BJ (cell line): ENCODE measurements around the gene SMIM31. TPM values are rescaled to one million over a fixed set of nuclear protein-coding genes. Genes with fewer than 3 reads are reported as not detected.

Experiments
- CTCF ChIA-PET: fragments of 350-600 bp; formaldehyde crosslinking; extraction: SDS; loops from one replicate; lab custom pipeline; 2021; ENCODE audit warnings: antibody characterized with exemption, inconsistent platforms; lab: Yijun Ruan, JAX
- POLR2A ChIA-PET: fragments of 300-600 bp; sonication (Branson Sonifier 250); formaldehyde crosslinking; extraction: SDS; loops from one replicate; lab custom pipeline; 2021; ENCODE audit warnings: antibody characterized with exemption; lab: Charles Lee
- DNase-seq: peaks from one replicate; pipeline ENCODE4 v3.0.0-alpha.2; 2011; ENCODE audit warnings: low read depth
- H3K27me3 ChIP-seq: 2 replicates; pipeline ENCODE4 v1.6.0; 2011; ENCODE audit warnings: low read length; ENCODE audit not compliant: control insufficient read depth, insufficient read depth
- H3K36me3 ChIP-seq: 2 replicates; pipeline ENCODE4 v1.5.1; 2011; ENCODE audit warnings: low read length; ENCODE audit not compliant: control insufficient read depth, insufficient read depth
- H3K4me3 ChIP-seq: 2 replicates; pipeline ENCODE4 v1.5.1; 2011; ENCODE audit warnings: low read depth, mild to moderate bottlenecking, control low read depth, low read length
- polyA plus RNA-seq: library from polyadenylated mRNA; depleted of rRNA; stranded (reverse); fragments of >200 nt; gene quantifications from 2 replicates; pipeline ENCODE4 v1.2.3, GENCODE V29; 2011
- TF ChIP-seq, protein P1 (sequence below): IDR thresholded peaks from 2 replicates; pipeline ENCODE4 v1.5.1; 2011; ENCODE audit warnings: low read depth, mild to moderate bottlenecking, control low read depth, inconsistent platforms, low read length, moderate library complexity; ENCODE audit not compliant: insufficient read depth

The SMIM31 gene
- polyA plus RNA-seq, 1 experiment: not detected

DNA sequence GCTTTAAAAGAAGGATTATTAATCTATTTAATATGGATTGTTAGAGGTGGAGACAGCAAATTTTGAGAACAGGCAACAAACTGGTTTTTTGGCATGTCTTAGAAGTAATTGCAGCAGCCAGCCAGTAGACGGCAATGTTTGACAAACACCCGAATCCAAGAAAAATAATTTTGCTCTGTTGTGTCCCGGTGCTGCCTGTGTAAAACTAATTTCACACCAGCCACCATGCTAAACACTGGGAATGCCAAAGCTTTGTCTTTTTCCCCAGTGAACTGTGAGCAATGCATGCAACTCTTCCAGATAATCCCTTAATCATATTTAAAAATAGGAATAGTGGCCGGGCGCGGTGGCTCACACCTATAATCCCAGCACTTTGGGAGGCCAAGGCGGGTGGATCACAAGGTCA lies 25.9 kb downstream of the SMIM31 start:
- Histone ChIP-seq H3K4me3 (no peak overlapping the region), H3K27me3 (no peaks in the 10 kb centered on the region), H3K36me3 (no peaks in the 10 kb centered on the region)
- CTCF ChIA-PET: interaction anchor here (1.1 to 4.1 kb wide), 5 partner anchors 10 to 317 kb away, joined by 3 to 27 read pairs (median 6); no protein-coding TSS in a partner anchor
- POLR2A ChIA-PET: no interaction called here
- no peak for DNase-seq
- TF ChIP-seq, protein P1, sequence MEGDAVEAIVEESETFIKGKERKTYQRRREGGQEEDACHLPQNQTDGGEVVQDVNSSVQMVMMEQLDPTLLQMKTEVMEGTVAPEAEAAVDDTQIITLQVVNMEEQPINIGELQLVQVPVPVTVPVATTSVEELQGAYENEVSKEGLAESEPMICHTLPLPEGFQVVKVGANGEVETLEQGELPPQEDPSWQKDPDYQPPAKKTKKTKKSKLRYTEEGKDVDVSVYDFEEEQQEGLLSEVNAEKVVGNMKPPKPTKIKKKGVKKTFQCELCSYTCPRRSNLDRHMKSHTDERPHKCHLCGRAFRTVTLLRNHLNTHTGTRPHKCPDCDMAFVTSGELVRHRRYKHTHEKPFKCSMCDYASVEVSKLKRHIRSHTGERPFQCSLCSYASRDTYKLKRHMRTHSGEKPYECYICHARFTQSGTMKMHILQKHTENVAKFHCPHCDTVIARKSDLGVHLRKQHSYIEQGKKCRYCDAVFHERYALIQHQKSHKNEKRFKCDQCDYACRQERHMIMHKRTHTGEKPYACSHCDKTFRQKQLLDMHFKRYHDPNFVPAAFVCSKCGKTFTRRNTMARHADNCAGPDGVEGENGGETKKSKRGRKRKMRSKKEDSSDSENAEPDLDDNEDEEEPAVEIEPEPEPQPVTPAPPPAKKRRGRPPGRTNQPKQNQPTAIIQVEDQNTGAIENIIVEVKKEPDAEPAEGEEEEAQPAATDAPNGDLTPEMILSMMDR: peak; percentile 86

DNA sequence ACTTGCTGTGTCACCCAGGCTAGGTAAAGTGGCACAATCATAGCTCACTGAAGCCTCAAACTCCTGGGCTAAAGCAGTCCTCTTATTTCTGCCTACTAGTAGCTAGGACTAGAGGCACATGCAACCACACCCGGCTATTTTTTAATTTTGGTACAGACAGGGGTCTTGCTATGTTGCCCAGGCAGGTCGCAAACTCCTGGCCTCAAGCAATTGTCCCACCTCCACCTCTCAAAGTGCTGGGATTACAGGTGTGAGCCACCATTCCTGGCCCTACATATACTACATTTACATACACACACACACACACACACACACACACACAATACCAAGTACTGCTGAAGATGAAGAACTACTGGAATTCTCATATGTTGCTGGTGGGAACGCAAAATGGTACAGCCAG lies 26.9 kb downstream of the SMIM31 start:
- Histone ChIP-seq H3K36me3 (no peaks in the 10 kb centered on the region), H3K4me3 (no peak overlapping the region), H3K27me3 (no peaks in the 10 kb centered on the region)
- ChIA-PET POLR2A (no interaction called here), CTCF (interaction anchor here (0.7 to 4.1 kb wide), 4 partner anchors 9 to 316 kb away, joined by 3 to 27 read pairs (median 4); no protein-coding TSS in a partner anchor)
- DNase-seq: no peak
- TF ChIP-seq, protein P1: no peak

DNA sequence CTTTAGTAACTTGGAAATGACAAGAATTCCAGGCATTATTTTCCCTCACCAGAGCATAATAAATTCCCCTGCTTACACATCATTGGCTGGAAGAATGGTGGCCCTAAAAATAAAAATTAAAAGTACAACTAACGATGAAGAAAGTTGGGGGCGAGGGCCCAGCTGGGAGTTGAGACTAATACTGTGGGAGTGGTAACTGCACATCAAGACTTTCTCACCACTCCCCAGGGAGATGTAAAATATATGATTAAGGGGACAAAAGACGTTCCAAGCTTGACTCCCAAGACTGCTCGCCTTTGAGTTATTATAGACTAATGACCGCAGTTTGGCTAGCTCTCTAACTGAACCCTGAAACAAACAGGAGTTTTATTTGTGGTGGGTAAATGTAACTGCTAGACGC lies 30.0 kb downstream of the SMIM31 start:
- Histone ChIP-seq H3K4me3 (no peak overlapping the region), H3K27me3 (no peaks in the 10 kb centered on the region), H3K36me3 (no peaks in the 10 kb centered on the region)
- ChIA-PET POLR2A (no interaction called here), CTCF (interaction anchor here (0.7 kb wide), 1 partner anchor 1451 kb away, joined by 4 read pairs; no protein-coding TSS in a partner anchor)
- no peak for DNase-seq
- TF ChIP-seq, protein P1: no peak

DNA sequence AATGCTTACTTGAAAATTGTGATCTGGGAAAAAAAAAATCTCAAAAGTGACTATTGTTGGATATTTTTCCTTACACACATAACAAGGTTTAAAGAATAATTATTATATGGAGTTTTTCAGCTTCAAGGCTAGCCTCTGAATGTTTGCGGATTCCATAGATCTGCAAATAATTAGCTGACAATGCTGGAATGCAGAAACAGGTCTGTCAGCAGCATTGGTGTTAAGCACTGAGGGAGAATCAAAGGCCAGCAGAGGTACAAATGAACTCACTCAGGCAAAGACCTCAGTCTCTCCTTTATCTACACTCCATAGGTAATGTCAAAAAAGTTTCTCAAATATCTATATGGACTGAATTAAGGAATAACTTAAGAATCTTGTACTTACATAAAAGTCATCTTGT lies 35.1 kb downstream of the SMIM31 start:
- no peak for DNase-seq
- CTCF ChIA-PET: no interaction called here
- Histone ChIP-seq H3K27me3 (no peaks in the 10 kb centered on the region), H3K4me3 (no peak overlapping the region), H3K36me3 (no peaks in the 10 kb centered on the region)
- TF ChIP-seq, protein P1: no peak
- POLR2A ChIA-PET: no interaction called here

DNA sequence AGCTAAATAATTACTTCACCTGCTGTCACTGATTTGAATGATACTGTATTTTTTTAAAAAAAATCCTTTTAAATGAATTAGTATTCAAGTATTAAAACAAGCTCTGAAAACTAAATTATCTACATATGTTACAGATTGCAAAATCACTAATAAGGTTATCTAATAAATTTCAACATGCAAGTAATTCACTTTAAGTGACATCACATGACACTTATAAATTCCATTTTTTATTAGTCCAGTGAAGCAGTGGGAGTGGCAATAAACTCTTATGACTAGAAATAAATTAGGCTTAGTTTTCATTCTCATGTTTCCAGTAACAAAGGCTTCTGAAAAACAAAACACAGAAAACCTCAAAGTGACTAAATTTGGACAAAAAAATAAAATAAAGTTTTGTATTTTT lies 36.3 kb downstream of the SMIM31 start:
- TF ChIP-seq, protein P1: no peak
- ChIA-PET POLR2A (no interaction called here), CTCF (interaction anchor here (1.0 to 1.2 kb wide), 3 partner anchors 9 to 12 kb away, joined by 3 read pairs; no protein-coding TSS in a partner anchor)
- H3K27me3 ChIP-seq: no peaks in the 10 kb centered on the region
- H3K4me3 ChIP-seq: no peak overlapping the region
- no peak for DNase-seq
- H3K36me3 ChIP-seq: no peaks in the 10 kb centered on the region
